GM18508 (cell line): Measurements from ENCODE around the gene KCNT1.

Experiments used
- ATAC-seq: cut with Tn5 transposase; IDR thresholded peaks from one replicate; pipeline ENCODE4 v1.9.1; 2021; ENCODE audit warnings: moderate number of reproducible peaks; ENCODE audit not compliant: insufficient read depth, unreplicated experiment

The KCNT1 gene

GRCh38 chr9:135792268-135793128, 90.5 kb downstream of the KCNT1 start:
- ATAC-seq = no peak

- no peak for ATAC-seq
Measured at GRCh38 chr9:135793221-135794056, 91.5 kb downstream of the KCNT1 start.

GRCh38 chr9:135794057-135794335, 92.0 kb downstream of the KCNT1 start:
- ATAC-seq = no peak

- ATAC-seq = no peak
Measured at GRCh38 chr9:135794361-135794885, 92.4 kb downstream of the KCNT1 start.

GRCh38 chr9:135795391-135795790, 93.4 kb downstream of the KCNT1 start:
- ATAC-seq = no peak

GRCh38 chr9:135796784-135797485, 95.0 kb downstream of the KCNT1 start:
- no peak for ATAC-seq

GRCh38 chr9:135797507-135798262, 95.7 kb downstream of the KCNT1 start:
- no peak for ATAC-seq

GRCh38 chr9:135798263-135798585, 96.2 kb downstream of the KCNT1 start:
- ATAC-seq = no peak

GRCh38 chr9:135799261-135799660, 97.3 kb downstream of the KCNT1 start:
- no peak for ATAC-seq

GRCh38 chr9:135801070-135801469, 99.1 kb downstream of the KCNT1 start:
- no peak for ATAC-seq

GRCh38 chr9:135802876-135803419, 101.0 kb downstream of the KCNT1 start:
- ATAC-seq = no peak

GRCh38 chr9:135803441-135803840, 101.5 kb downstream of the KCNT1 start:
- no peak for ATAC-seq

- no peak for ATAC-seq
Measured at GRCh38 chr9:135804581-135805421, 102.8 kb downstream of the KCNT1 start.

- no peak for ATAC-seq
Measured at GRCh38 chr9:135805422-135806022, 103.5 kb downstream of the KCNT1 start.

- no peak for ATAC-seq
Measured at GRCh38 chr9:135809166-135809565, 107.2 kb downstream of the KCNT1 start.

- no peak for ATAC-seq
Measured at GRCh38 chr9:135810806-135811575, 109.0 kb downstream of the KCNT1 start.

GRCh38 chr9:135811801-135812200, 109.8 kb downstream of the KCNT1 start:
- no peak for ATAC-seq

- no peak for ATAC-seq
Measured at GRCh38 chr9:135812961-135813360, 111.0 kb downstream of the KCNT1 start.
